Breast epithelium (tissue), 4 donors: ENCODE data around the gene GATAD2B. TPM values are rescaled to one million over a fixed set of nuclear protein-coding genes. Genes with fewer than 3 reads are reported as not detected.

ENCODE experiments used
- DNase-seq, 2 donors: peaks; one replicate each; pipeline ENCODE4 v3.0.0-alpha.2; 2019; ENCODE audit warnings: low spot score in 2 of 2
- H3K27ac ChIP-seq, 2 donors: fragments of 200-600 bp; sonication (generic) in 1 of 2; one replicate each; pipeline ENCODE4 v1.5.1; 2016 to 2019; ENCODE audit warnings: mild to moderate bottlenecking in 1 of 2
- H3K27me3 ChIP-seq, 2 donors: fragments of 200-600 bp; sonication (generic) in 1 of 2; one replicate each; pipeline versions ENCODE4 v1.5.1 to v1.6.0; 2017 to 2019; ENCODE audit warnings: control low read depth in 1 of 2, mild to moderate bottlenecking in 1 of 2
- H3K36me3 ChIP-seq: fragments of 200-600 bp; one replicate; pipeline ENCODE4 v1.5.1; 2019
- H3K4me1 ChIP-seq, 2 donors: fragments of 200-600 bp; sonication (generic); one replicate each; pipeline ENCODE4 v1.5.1; 2016 to 2019; ENCODE audit warnings: control low read depth in 1 of 2
- H3K4me3 ChIP-seq, 3 donors: fragments of 200-600 bp; sonication (generic); 1 replicate in 2 of 3; 2 replicates in 1 of 3; pipeline ENCODE4 v1.5.1; 2016 to 2019; ENCODE audit warnings: mild to moderate bottlenecking in 3 of 3, moderate library complexity in 2 of 3
- H3K9me3 ChIP-seq, 2 donors: fragments of 200-600 bp; sonication (generic) in 1 of 2; one replicate each; pipeline ENCODE4 v1.5.1; 2016 to 2019; ENCODE audit warnings: control low read depth in 1 of 2
- CTCF ChIP-seq, 3 donors: fragments of 450-650 bp; IDR thresholded peaks; one replicate each; pipeline ENCODE4 v1.5.1; 2016 to 2017; ENCODE audit warnings: antibody characterized with exemption in 3 of 3, mild to moderate bottlenecking in 3 of 3, moderate library complexity in 3 of 3
- POLR2A ChIP-seq: fragments of 450-650 bp; IDR thresholded peaks from one replicate; pipeline ENCODE4 v1.6.1; 2016; ENCODE audit warnings: antibody characterized with exemption, mild to moderate bottlenecking, moderate library complexity
- POLR2AphosphoS5 ChIP-seq, 3 donors: sonication (generic); formaldehyde crosslinking; IDR thresholded peaks; one replicate each; pipeline ENCODE4 v1.6.1; 2017; ENCODE audit warnings: antibody characterized with exemption in 3 of 3
- intact Hi-C: fragments of 100-400 bp; cut with DNase I; formaldehyde crosslinking; loops from one replicate; pipeline ENCODE4 v1.15.1; 2023; ENCODE audit warnings: low total_unique reads
- total RNA-seq, 3 donors: library from RNA; depleted of rRNA; stranded (reverse); fragments of >200 nt; gene quantifications; one replicate each; pipeline ENCODE4 v1.1.0, GENCODE V29; 2016

GATAD2B gene
- total RNA-seq, 3 donors from 2014 or later, result 18.7 to 21.2 (median 20.0) TPM

GRCh38 chr1:153957744-153958110 lies 35.0 kb upstream of the GATAD2B start:
- no peak for DNase-seq
- TF ChIP-seq CTCF (IDR thresholded peaks at IDR 0.05), result no peak
- TF ChIP-seq POLR2A, result no peak
- no peak for TF ChIP-seq POLR2AphosphoS5 (IDR thresholded peaks at IDR 0.05)
- intact Hi-C loops, result no loop called here
- Histone ChIP-seq H3K4me1 (peaks cover 10 to 17% of the 10 kb centered on the region in 2 donors), H3K27ac (peak overlapping the region; percentile 91 to 95), H3K9me3 (no peaks in the 10 kb centered on the region), H3K4me3 (peak overlapping the region; percentile 93 to 95 (median 94)), H3K27me3 (no peaks in the 10 kb centered on the region), H3K36me3 (no peaks in the 10 kb centered on the region)

GRCh38 chr1:153956997-153957715 lies 34.4 kb upstream of the GATAD2B start:
- Histone ChIP-seq H3K4me1 (peaks cover 10 to 17% of the 10 kb centered on the region in 2 donors), H3K4me3 (peak overlapping the region; percentile 93 to 95 (median 94)), H3K27me3 (no peaks in the 10 kb centered on the region), H3K27ac (peak overlapping the region; percentile 91 to 95), H3K36me3 (peaks cover 5% of the 10 kb centered on the region), H3K9me3 (no peaks in the 10 kb centered on the region)
- DNase-seq, result no peak
- intact Hi-C loops, result no loop called here
- TF ChIP-seq CTCF (IDR thresholded peaks at IDR 0.05) (no peak), POLR2AphosphoS5 (IDR thresholded peaks at IDR 0.05) (no peak)

- Histone ChIP-seq H3K27ac (no peak overlapping the region), H3K36me3 (peaks cover 12% of the 10 kb centered on the region), H3K9me3 (no peaks in the 10 kb centered on the region), H3K4me3 (no peak overlapping the region), H3K27me3 (no peaks in the 10 kb centered on the region), H3K4me1 (peaks cover 10 to 11% of the 10 kb centered on the region in 2 donors)
- intact Hi-C loops, result no loop called here
- TF ChIP-seq POLR2A (no peak), CTCF (IDR thresholded peaks at IDR 0.05) (no peak), POLR2AphosphoS5 (IDR thresholded peaks at IDR 0.05) (no peak)
- DNase-seq, result no peak
Observed at GRCh38 chr1:153954826-153955225, 32.1 kb upstream of the GATAD2B start.

- Histone ChIP-seq H3K4me1 (peaks cover 10 to 11% of the 10 kb centered on the region in 2 donors), H3K36me3 (peaks cover 12% of the 10 kb centered on the region), H3K27me3 (no peaks in the 10 kb centered on the region), H3K4me3 (no peak overlapping the region), H3K27ac (no peak overlapping the region), H3K9me3 (no peaks in the 10 kb centered on the region)
- intact Hi-C loops, result no loop called here
- DNase-seq, result no peak
- TF ChIP-seq POLR2AphosphoS5 (IDR thresholded peaks at IDR 0.05), result no peak
- TF ChIP-seq CTCF (IDR thresholded peaks at IDR 0.05), result no peak
- TF ChIP-seq POLR2A, result no peak
Observed at GRCh38 chr1:153953859-153954365, 31.1 kb upstream of the GATAD2B start.

- no peaks in the 10 kb centered on the region for H3K9me3 ChIP-seq
- no peak overlapping the region for H3K27ac ChIP-seq
- H3K27me3 ChIP-seq, result no peaks in the 10 kb centered on the region
- peaks cover 6 to 10% of the 10 kb centered on the region in 2 donors for H3K4me1 ChIP-seq
- intact Hi-C loops, result no loop called here
- DNase-seq, result no peak
- TF ChIP-seq POLR2AphosphoS5 (IDR thresholded peaks at IDR 0.05) (no peak), CTCF (IDR thresholded peaks at IDR 0.05) (no peak), POLR2A (no peak)
- H3K36me3 ChIP-seq, result peaks cover 12% of the 10 kb centered on the region
- H3K4me3 ChIP-seq, result no peak overlapping the region
Observed at GRCh38 chr1:153951801-153952200, 29.0 kb upstream of the GATAD2B start.
